ENCODE measurements around the gene VMP1.

VMP1 gene

GRCh38 chr17:59699786-59700185, 7.7 kb upstream of the VMP1 start:
- H3K27me3 ChIP-seq (replicated peaks; ENCODE audit: control insufficient read depth, insufficient read depth, low read length, poor library complexity, severe bottlenecking): no peaks in the 10 kb centered on the region
- DNase-seq: no peak
- H3K9me3 ChIP-seq (ENCODE audit: control insufficient read depth, low read length): no peaks in the 10 kb centered on the region
- no peak overlapping the region for H3K27ac ChIP-seq (ENCODE audit: insufficient read depth, low read length, poor library complexity, severe bottlenecking)
- H3K4me3 ChIP-seq (ENCODE audit: insufficient read depth, low read depth, low read length, poor library complexity, severe bottlenecking): no peak overlapping the region
- peaks cover 25% of the 10 kb centered on the region for H3K36me3 ChIP-seq (ENCODE audit: control insufficient read depth, insufficient read depth, low read length)
- no peaks in the 10 kb centered on the region for H3K4me1 ChIP-seq (ENCODE audit: control insufficient read depth, insufficient read depth, low read length, poor library complexity, severe bottlenecking)

DNA sequence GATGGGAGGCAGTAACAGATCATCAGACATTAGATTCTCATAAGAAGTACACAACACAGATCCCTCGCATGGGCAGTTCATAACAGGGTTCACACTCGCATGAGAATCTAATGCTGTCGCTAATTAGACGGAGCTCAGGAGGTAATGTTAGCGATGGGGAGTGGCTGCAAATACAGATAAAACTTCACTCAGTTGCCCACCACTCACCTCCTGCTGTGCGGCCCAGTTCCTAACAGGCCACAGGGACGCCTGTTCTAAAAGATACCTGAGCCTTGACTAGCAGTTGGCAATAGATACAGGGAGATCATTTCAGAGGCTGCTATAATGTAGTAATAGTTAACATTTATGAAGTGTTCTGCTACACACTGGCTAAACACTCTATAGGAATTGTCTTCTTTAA, 5.2 kb upstream of the VMP1 start:
- Histone ChIP-seq H3K9me3 (ENCODE audit: control insufficient read depth, low read length) (no peaks in the 10 kb centered on the region), H3K4me3 (ENCODE audit: insufficient read depth, low read depth, low read length, poor library complexity, severe bottlenecking) (no peak overlapping the region), H3K36me3 (ENCODE audit: control insufficient read depth, insufficient read depth, low read length) (peaks cover 10% of the 10 kb centered on the region), H3K27ac (ENCODE audit: insufficient read depth, low read length, poor library complexity, severe bottlenecking) (no peak overlapping the region), H3K27me3 (replicated peaks; ENCODE audit: control insufficient read depth, insufficient read depth, low read length, poor library complexity, severe bottlenecking) (no peaks in the 10 kb centered on the region), H3K4me1 (ENCODE audit: control insufficient read depth, insufficient read depth, low read length, poor library complexity, severe bottlenecking) (peaks cover 4% of the 10 kb centered on the region)
- DNase-seq: no peak

GRCh38 chr17:59707971-59708430, 547 bp downstream of the VMP1 start:
- Histone ChIP-seq H3K4me3 (ENCODE audit: insufficient read depth, low read depth, low read length, poor library complexity, severe bottlenecking) (peak overlapping the region; percentile 69), H3K9me3 (ENCODE audit: control insufficient read depth, low read length) (no peaks in the 10 kb centered on the region), H3K36me3 (ENCODE audit: control insufficient read depth, insufficient read depth, low read length) (no peaks in the 10 kb centered on the region), H3K27ac (ENCODE audit: insufficient read depth, low read length, poor library complexity, severe bottlenecking) (peak overlapping the region; percentile 89), H3K4me1 (ENCODE audit: control insufficient read depth, insufficient read depth, low read length, poor library complexity, severe bottlenecking) (peaks cover 12% of the 10 kb centered on the region), H3K27me3 (replicated peaks; ENCODE audit: control insufficient read depth, insufficient read depth, low read length, poor library complexity, severe bottlenecking) (no peaks in the 10 kb centered on the region)
- DNase-seq: no peak

GRCh38 chr17:59711936-59712335, 4.5 kb downstream of the VMP1 start:
- Histone ChIP-seq H3K27me3 (replicated peaks; ENCODE audit: control insufficient read depth, insufficient read depth, low read length, poor library complexity, severe bottlenecking) (no peaks in the 10 kb centered on the region), H3K36me3 (ENCODE audit: control insufficient read depth, insufficient read depth, low read length) (no peaks in the 10 kb centered on the region), H3K9me3 (ENCODE audit: control insufficient read depth, low read length) (no peaks in the 10 kb centered on the region), H3K4me3 (ENCODE audit: insufficient read depth, low read depth, low read length, poor library complexity, severe bottlenecking) (no peak overlapping the region), H3K4me1 (ENCODE audit: control insufficient read depth, insufficient read depth, low read length, poor library complexity, severe bottlenecking) (peaks cover 8% of the 10 kb centered on the region), H3K27ac (ENCODE audit: insufficient read depth, low read length, poor library complexity, severe bottlenecking) (no peak overlapping the region)
- DNase-seq: no peak

GRCh38 chr17:59712862-59713261, 5.4 kb downstream of the VMP1 start:
- peaks cover 8% of the 10 kb centered on the region for H3K4me1 ChIP-seq (ENCODE audit: control insufficient read depth, insufficient read depth, low read length, poor library complexity, severe bottlenecking)
- H3K4me3 ChIP-seq (ENCODE audit: insufficient read depth, low read depth, low read length, poor library complexity, severe bottlenecking): no peak overlapping the region
- DNase-seq: no peak
- H3K9me3 ChIP-seq (ENCODE audit: control insufficient read depth, low read length): no peaks in the 10 kb centered on the region
- no peaks in the 10 kb centered on the region for H3K27me3 ChIP-seq (replicated peaks; ENCODE audit: control insufficient read depth, insufficient read depth, low read length, poor library complexity, severe bottlenecking)
- no peaks in the 10 kb centered on the region for H3K36me3 ChIP-seq (ENCODE audit: control insufficient read depth, insufficient read depth, low read length)
- H3K27ac ChIP-seq (ENCODE audit: insufficient read depth, low read length, poor library complexity, severe bottlenecking): no peak overlapping the region

DNA sequence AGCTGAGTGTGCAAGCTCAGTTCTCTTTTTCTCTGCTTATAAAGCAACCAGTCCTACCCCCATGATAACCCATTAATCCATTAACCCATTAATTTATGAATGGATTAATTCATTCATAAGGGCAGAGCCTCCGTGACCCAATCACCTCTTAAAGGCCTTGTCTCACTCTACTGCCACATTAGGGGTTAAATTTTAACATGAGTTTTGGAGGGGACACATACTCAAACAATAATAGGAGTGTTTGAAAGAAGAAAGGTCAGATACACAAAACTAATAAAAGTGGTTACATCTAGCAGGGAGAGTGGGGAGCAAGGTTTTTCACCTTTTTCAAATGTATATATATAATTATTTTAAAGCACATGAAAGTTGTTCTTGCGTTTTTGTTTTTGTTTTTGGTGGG, 6.8 kb downstream of the VMP1 start:
- no peaks in the 10 kb centered on the region for H3K4me1 ChIP-seq (ENCODE audit: control insufficient read depth, insufficient read depth, low read length, poor library complexity, severe bottlenecking)

GRCh38 chr17:59716427-59716826, 9.0 kb downstream of the VMP1 start:
- no peaks in the 10 kb centered on the region for H3K27me3 ChIP-seq (replicated peaks; ENCODE audit: control insufficient read depth, insufficient read depth, low read length, poor library complexity, severe bottlenecking)
- H3K9me3 ChIP-seq (ENCODE audit: control insufficient read depth, low read length): no peaks in the 10 kb centered on the region
- no peak for DNase-seq
- no peak overlapping the region for H3K27ac ChIP-seq (ENCODE audit: insufficient read depth, low read length, poor library complexity, severe bottlenecking)
- H3K4me3 ChIP-seq (ENCODE audit: insufficient read depth, low read depth, low read length, poor library complexity, severe bottlenecking): no peak overlapping the region
- H3K36me3 ChIP-seq (ENCODE audit: control insufficient read depth, insufficient read depth, low read length): no peaks in the 10 kb centered on the region
- no peaks in the 10 kb centered on the region for H3K4me1 ChIP-seq (ENCODE audit: control insufficient read depth, insufficient read depth, low read length, poor library complexity, severe bottlenecking)

More for the DNA sequence above, 6.8 kb downstream of the VMP1 start:
- Histone ChIP-seq H3K9me3 (ENCODE audit: control insufficient read depth, low read length) (no peaks in the 10 kb centered on the region), H3K4me3 (ENCODE audit: insufficient read depth, low read depth, low read length, poor library complexity, severe bottlenecking) (no peak overlapping the region), H3K27me3 (replicated peaks; ENCODE audit: control insufficient read depth, insufficient read depth, low read length, poor library complexity, severe bottlenecking) (no peaks in the 10 kb centered on the region), H3K27ac (ENCODE audit: insufficient read depth, low read length, poor library complexity, severe bottlenecking) (no peak overlapping the region), H3K36me3 (ENCODE audit: control insufficient read depth, insufficient read depth, low read length) (no peaks in the 10 kb centered on the region)
- no peak for DNase-seq

DNA sequence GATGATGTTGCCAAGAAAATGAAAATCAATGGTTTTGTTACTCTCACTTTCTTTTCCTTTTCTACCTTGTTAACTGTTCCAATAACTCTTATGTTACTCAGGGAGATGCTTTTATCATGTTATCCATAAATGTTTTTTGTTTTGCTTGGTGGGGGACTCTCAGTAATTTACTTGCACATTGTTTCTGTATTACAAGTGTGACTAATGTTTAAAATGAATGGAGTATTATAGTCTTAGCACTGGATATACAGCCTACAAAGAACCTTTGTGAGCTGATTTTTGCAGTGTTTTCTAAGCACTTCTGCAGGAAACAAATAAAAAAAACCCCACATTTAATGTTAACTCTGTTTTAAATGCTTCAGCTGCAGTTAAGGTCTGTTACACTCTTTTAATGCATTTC, 12.1 kb downstream of the VMP1 start:
- H3K27ac ChIP-seq (ENCODE audit: insufficient read depth, low read length, poor library complexity, severe bottlenecking): no peak overlapping the region
- H3K4me3 ChIP-seq (ENCODE audit: insufficient read depth, low read depth, low read length, poor library complexity, severe bottlenecking): no peak overlapping the region

DNA sequence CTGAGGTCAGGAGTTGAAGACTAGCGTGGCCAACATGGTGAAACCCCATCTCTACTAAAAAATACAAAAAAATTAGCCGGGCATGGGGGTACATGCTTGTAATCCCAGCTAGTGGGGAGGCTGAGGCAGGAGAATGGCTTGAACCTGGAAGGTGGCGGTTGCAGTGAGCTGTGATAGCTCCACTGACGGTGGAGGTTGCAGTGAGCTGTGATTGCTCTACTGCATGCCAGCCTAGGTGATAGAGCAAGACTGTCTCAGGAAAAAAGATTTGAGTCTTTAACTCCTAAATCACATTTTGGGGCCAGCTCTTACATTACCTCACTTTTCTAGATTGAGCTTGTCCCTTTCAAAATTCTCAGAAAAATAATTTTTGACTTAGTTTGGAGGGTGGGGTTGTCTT, 15.2 kb downstream of the VMP1 start:
- H3K9me3 ChIP-seq (ENCODE audit: control insufficient read depth, low read length): no peaks in the 10 kb centered on the region
- no peak overlapping the region for H3K4me3 ChIP-seq (ENCODE audit: insufficient read depth, low read depth, low read length, poor library complexity, severe bottlenecking)
- H3K36me3 ChIP-seq (ENCODE audit: control insufficient read depth, insufficient read depth, low read length): peaks cover 4% of the 10 kb centered on the region
- no peak overlapping the region for H3K27ac ChIP-seq (ENCODE audit: insufficient read depth, low read length, poor library complexity, severe bottlenecking)
- no peak for DNase-seq
- H3K27me3 ChIP-seq (replicated peaks; ENCODE audit: control insufficient read depth, insufficient read depth, low read length, poor library complexity, severe bottlenecking): no peaks in the 10 kb centered on the region
- no peaks in the 10 kb centered on the region for H3K4me1 ChIP-seq (ENCODE audit: control insufficient read depth, insufficient read depth, low read length, poor library complexity, severe bottlenecking)

More for the DNA sequence above, 12.1 kb downstream of the VMP1 start:
- no peaks in the 10 kb centered on the region for H3K4me1 ChIP-seq (ENCODE audit: control insufficient read depth, insufficient read depth, low read length, poor library complexity, severe bottlenecking)
- DNase-seq: no peak
- H3K9me3 ChIP-seq (ENCODE audit: control insufficient read depth, low read length): no peaks in the 10 kb centered on the region
- H3K27me3 ChIP-seq (replicated peaks; ENCODE audit: control insufficient read depth, insufficient read depth, low read length, poor library complexity, severe bottlenecking): no peaks in the 10 kb centered on the region
- peaks cover 4% of the 10 kb centered on the region for H3K36me3 ChIP-seq (ENCODE audit: control insufficient read depth, insufficient read depth, low read length)

DNA sequence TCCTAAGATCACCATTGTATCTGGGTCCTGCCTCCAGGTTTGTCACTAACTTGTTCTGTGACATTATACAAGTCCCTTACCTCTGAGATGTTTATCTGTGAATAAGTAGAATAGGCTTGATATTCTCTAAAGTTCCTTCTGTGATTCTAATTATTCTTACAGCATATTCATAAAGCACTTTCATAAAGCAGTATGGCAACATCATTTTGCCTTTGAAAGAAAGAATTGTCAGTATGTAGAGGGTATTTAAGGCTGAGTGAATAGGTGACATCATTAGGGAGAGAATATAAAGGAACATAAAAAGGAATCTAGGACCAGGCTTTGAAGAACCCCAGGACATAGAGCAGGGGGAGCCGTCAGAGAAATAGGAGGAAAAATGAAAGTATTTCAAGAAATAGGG, 15.6 kb downstream of the VMP1 start:
- Histone ChIP-seq H3K27me3 (replicated peaks; ENCODE audit: control insufficient read depth, insufficient read depth, low read length, poor library complexity, severe bottlenecking) (no peaks in the 10 kb centered on the region), H3K36me3 (ENCODE audit: control insufficient read depth, insufficient read depth, low read length) (peaks cover 4% of the 10 kb centered on the region), H3K4me1 (ENCODE audit: control insufficient read depth, insufficient read depth, low read length, poor library complexity, severe bottlenecking) (no peaks in the 10 kb centered on the region), H3K27ac (ENCODE audit: insufficient read depth, low read length, poor library complexity, severe bottlenecking) (no peak overlapping the region), H3K9me3 (ENCODE audit: control insufficient read depth, low read length) (no peaks in the 10 kb centered on the region), H3K4me3 (ENCODE audit: insufficient read depth, low read depth, low read length, poor library complexity, severe bottlenecking) (no peak overlapping the region)
- DNase-seq: no peak

DNA sequence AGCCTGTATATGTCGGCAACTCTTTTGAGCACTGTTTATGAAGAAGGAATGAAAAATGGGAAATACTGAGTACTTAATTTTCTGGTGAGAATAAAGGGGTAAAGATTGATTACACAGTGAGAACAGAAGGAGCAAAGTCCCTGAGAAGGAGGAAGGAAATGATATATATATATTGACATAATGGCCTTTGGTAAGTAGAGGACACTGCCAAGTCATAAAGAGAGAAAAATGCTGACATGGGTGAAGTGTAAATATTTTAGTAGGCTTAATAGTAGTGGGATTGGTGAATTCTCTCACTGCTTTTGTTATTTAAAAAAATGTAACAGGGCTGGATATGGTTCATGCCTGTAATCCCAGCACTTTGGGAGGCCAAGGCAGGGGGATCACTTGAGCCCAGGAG, 16.2 kb downstream of the VMP1 start:
- DNase-seq: no peak
- H3K36me3 ChIP-seq (ENCODE audit: control insufficient read depth, insufficient read depth, low read length): peaks cover 4% of the 10 kb centered on the region
- no peak overlapping the region for H3K4me3 ChIP-seq (ENCODE audit: insufficient read depth, low read depth, low read length, poor library complexity, severe bottlenecking)
- no peaks in the 10 kb centered on the region for H3K9me3 ChIP-seq (ENCODE audit: control insufficient read depth, low read length)
- H3K4me1 ChIP-seq (ENCODE audit: control insufficient read depth, insufficient read depth, low read length, poor library complexity, severe bottlenecking): no peaks in the 10 kb centered on the region
- no peaks in the 10 kb centered on the region for H3K27me3 ChIP-seq (replicated peaks; ENCODE audit: control insufficient read depth, insufficient read depth, low read length, poor library complexity, severe bottlenecking)
- no peak overlapping the region for H3K27ac ChIP-seq (ENCODE audit: insufficient read depth, low read length, poor library complexity, severe bottlenecking)

Measured in effector memory CD4-positive, alpha-beta T cell (primary cell).